HCT116 (cell line): ENCODE measurements around the gene PDE4D. TPM values are rescaled to one million over a fixed set of nuclear protein-coding genes. Genes with fewer than 3 reads are reported as not detected.

Source experiments
- ATAC-seq: fragments of 200-7000 bp; cut with Tn5 transposase; 2 replicates; pipeline ENCODE4 v1.9.1; 2020; ENCODE audit warnings: mild to moderate bottlenecking, moderate library complexity
- BruUV-seq: library from RNA; stranded (reverse); fragments of 400-500 nt; replicated peaks from 2 replicates; lab custom pipeline; 2021; lab: Mats Ljungman, UMichigan
- CTCF ChIA-PET: fragments of 300-600 bp; sonication (Branson Sonifier 250); formaldehyde crosslinking; loops from one replicate; lab custom pipeline; 2021; ENCODE audit warnings: antibody characterized with exemption; lab: Charles Lee
- POLR2A ChIA-PET: fragments of 300-600, 350-600 bp; sonication (Branson Sonifier 250); formaldehyde crosslinking; loops from one replicate; lab custom pipeline; 2021; ENCODE audit warnings: antibody characterized with exemption; lab: Charles Lee
- RAD21 ChIA-PET, 2 experiments: fragments of 300-600 bp; sonication (Branson Sonifier 250); formaldehyde crosslinking; loops; one replicate each; lab custom pipeline; 2023; ENCODE audit warnings: low total read pairs in 2 of 2; ENCODE audit not compliant: uncharacterized antibody in 2 of 2, unreplicated experiment in 2 of 2, low non-redundant PET in 1 of 2; lab: Charles Lee
- DNase-seq: peaks from one replicate; pipeline ENCODE4 v3.0.0-alpha.2; 2010; ENCODE audit warnings: low read depth, low spot score
- H2AFZ ChIP-seq: fragments of 200-600 bp; shearing (Covaris generic), sonication (generic); 2 replicates; pipeline ENCODE4 v1.6.1; 2017; ENCODE audit warnings: low read depth, mixed run types, mixed read lengths, antibody characterized with exemption, low read length; ENCODE audit not compliant: poor library complexity, severe bottlenecking
- H3K27ac ChIP-seq: 2 replicates; pipeline ENCODE4 v1.5.1; 2012; ENCODE audit warnings: low read depth, low read length
- H3K27me3 ChIP-seq: fragments of 200-600 bp; sonication (generic); 2 replicates; pipeline ENCODE4 v1.6.1; 2016; ENCODE audit warnings: mixed run types, low read length, mixed read lengths; ENCODE audit not compliant: insufficient read depth
- H3K36me3 ChIP-seq, 2 experiments: fragments of 200-500 bp in 1 of 2; fragments of 200-600 bp in 1 of 2; sonication (Bioruptor generic) in 1 of 2; sonication (generic) in 1 of 2; 2 replicates each; pipeline versions ENCODE4 v1.5.1 to v1.6.1; 2014 to 2016; ENCODE audit warnings: low read length in 2 of 2, inconsistent platforms in 1 of 2, mixed read lengths in 1 of 2, mixed run types in 1 of 2; ENCODE audit not compliant: insufficient read depth in 2 of 2, control insufficient read depth in 1 of 2
- H3K4me1 ChIP-seq, 2 experiments: fragments of 200-600 bp in 1 of 2; sonication (generic) in 1 of 2; 2 replicates each; pipeline versions ENCODE4 v1.5.1 to v1.6.1; 2012 to 2017; ENCODE audit warnings: low read length in 2 of 2, inconsistent platforms in 1 of 2, mild to moderate bottlenecking in 1 of 2, mixed read lengths in 1 of 2, mixed run types in 1 of 2, moderate library complexity in 1 of 2; ENCODE audit not compliant: insufficient read depth in 2 of 2, control insufficient read depth in 1 of 2
- H3K4me2 ChIP-seq: fragments of 200-600 bp; sonication (generic); 2 replicates; pipeline ENCODE4 v1.6.1; 2017; ENCODE audit warnings: mixed run types, low read length, mixed read lengths
- H3K4me3 ChIP-seq, 2 experiments: fragments of 200-600 bp in 1 of 2; sonication (generic) in 1 of 2; replicated peaks in 1 of 2; 2 replicates each; pipeline ENCODE4 v1.5.1; 2011 to 2016; ENCODE audit warnings: low read length in 2 of 2, control low read depth in 1 of 2, low read depth in 1 of 2, mild to moderate bottlenecking in 1 of 2, mixed read lengths in 1 of 2, mixed run types in 1 of 2
- H3K79me2 ChIP-seq: fragments of 200-600 bp; sonication (generic); 2 replicates; pipeline ENCODE4 v1.6.1; 2017; ENCODE audit warnings: mild to moderate bottlenecking, mixed run types, low read length, moderate library complexity, mixed read lengths; ENCODE audit not compliant: insufficient read depth
- H3K9ac ChIP-seq: fragments of 200-600 bp; sonication (generic); 2 replicates; pipeline ENCODE4 v1.6.1; 2016; ENCODE audit warnings: low read length, mixed read lengths
- H3K9me2 ChIP-seq: fragments of 200-600 bp; sonication (generic), shearing (Covaris generic); 2 replicates; pipeline ENCODE4 v1.6.1; 2017; ENCODE audit warnings: mixed run types, mild to moderate bottlenecking, moderate library complexity; ENCODE audit not compliant: insufficient read depth
- H3K9me3 ChIP-seq, 2 experiments: fragments of 200-500 bp in 1 of 2; fragments of 200-600 bp in 1 of 2; sonication (Bioruptor generic) in 1 of 2; sonication (generic) in 1 of 2; 2 replicates each; pipeline ENCODE4 v1.6.1; 2014 to 2017; ENCODE audit warnings: low read length in 2 of 2, mixed read lengths in 2 of 2, inconsistent platforms in 1 of 2, low read depth in 1 of 2, mild to moderate bottlenecking in 1 of 2, mixed run types in 1 of 2, moderate library complexity in 1 of 2; ENCODE audit not compliant: control insufficient read depth in 1 of 2, insufficient read depth in 1 of 2
- H4K20me1 ChIP-seq: fragments of 200-600 bp; sonication (generic), shearing (Covaris generic); 2 replicates; pipeline ENCODE4 v1.6.1; 2017; ENCODE audit warnings: mixed run types, mild to moderate bottlenecking, moderate library complexity; ENCODE audit not compliant: insufficient read depth
- CBX3 ChIP-seq: IDR thresholded peaks from 2 replicates; pipeline ENCODE4 v1.6.1; 2012; ENCODE audit warnings: low read depth
- CEBPB ChIP-seq: IDR thresholded peaks from 2 replicates; pipeline ENCODE4 v1.6.1; 2012; ENCODE audit warnings: low read depth
- EGR1 ChIP-seq: IDR thresholded peaks from 2 replicates; pipeline ENCODE4 v1.6.1; 2012; ENCODE audit warnings: low read depth
- FOSL1 ChIP-seq: IDR thresholded peaks from 2 replicates; pipeline ENCODE4 v1.6.1; 2012; ENCODE audit warnings: low read depth
- POLR2AphosphoS5 ChIP-seq: IDR thresholded peaks from 2 replicates; pipeline ENCODE4 v1.6.1; 2011; ENCODE audit warnings: mild to moderate bottlenecking, low read depth, low read length, moderate library complexity
- SP1 ChIP-seq: IDR thresholded peaks from 2 replicates; pipeline ENCODE4 v1.6.1; 2012; ENCODE audit warnings: low read depth
- SRF ChIP-seq: IDR thresholded peaks from 2 replicates; pipeline ENCODE4 v1.6.1; 2012; ENCODE audit warnings: low read depth
- TCF7L2 ChIP-seq: IDR thresholded peaks from 2 replicates; pipeline ENCODE4 v1.7.0; 2011; ENCODE audit warnings: borderline replicate concordance, inconsistent platforms; ENCODE audit not compliant: insufficient read depth, insufficient read length; ENCODE audit errors: extremely low read depth
- YY1 ChIP-seq: IDR thresholded peaks from 2 replicates; pipeline ENCODE4 v1.6.1; 2011; ENCODE audit warnings: low read length, low read depth, moderate library complexity, mild to moderate bottlenecking; ENCODE audit not compliant: insufficient replicate concordance; ENCODE audit errors: extremely low read depth
- intact Hi-C: fragments of 100-400 bp; cut with micrococcal nuclease; formaldehyde crosslinking; loops from 2 replicates; pipeline ENCODE4 v1.10.0; 2022
- total RNA-seq: library from RNA; stranded (reverse); gene quantifications from one replicate; pipeline ENCODE4 v1.2.1, GENCODE V29; 2021; ENCODE audit not compliant: unreplicated experiment
- TF ChIP-seq, protein P1 (sequence below): IDR thresholded peaks from 2 replicates; pipeline ENCODE4 v1.6.1; 2012
- TF ChIP-seq, protein P2 (sequence below): IDR thresholded peaks from 2 replicates; pipeline ENCODE4 v1.6.1; 2012; ENCODE audit warnings: low read depth

PDE4D gene
- total RNA-seq, 1 experiment from 2014 or later: 1.1 TPM

DNA sequence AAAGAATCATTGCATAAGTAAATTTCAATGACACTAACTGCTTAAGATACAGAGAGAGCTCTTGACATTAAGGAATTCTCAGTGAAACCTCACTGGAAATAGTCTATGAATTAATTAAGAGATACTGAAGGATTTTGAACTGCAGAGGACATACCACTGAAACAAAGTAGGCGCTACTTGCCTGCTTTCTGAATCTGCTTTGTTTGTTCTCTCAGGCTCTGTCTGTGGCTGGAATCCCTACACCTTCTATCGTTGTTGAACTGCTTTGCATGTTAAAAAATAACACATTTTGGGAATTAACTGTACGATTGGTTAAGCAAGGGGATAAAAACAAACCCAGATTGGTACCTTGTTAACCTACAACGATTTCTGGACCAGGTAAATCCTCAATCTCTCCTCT is 435.2 kb downstream of the PDE4D start:
- BruUV-seq: no TSS peak
- H3K9me3 ChIP-seq: no peaks in the 10 kb centered on the region
- H3K9me2 ChIP-seq: no peaks in the 10 kb centered on the region
- H3K4me3 ChIP-seq: no peak overlapping the region
- no peaks in the 10 kb centered on the region for H3K36me3 ChIP-seq
- ATAC-seq (no peak), DNase-seq (no peak)
- intact Hi-C loops: no loop called here
- no peak overlapping the region for H3K4me2 ChIP-seq
- H3K27me3 ChIP-seq: peaks cover 11% of the 10 kb centered on the region
- no peak overlapping the region for H2AFZ ChIP-seq
- no peaks in the 10 kb centered on the region for H3K79me2 ChIP-seq
- H3K9ac ChIP-seq: no peak overlapping the region
- POLR2A ChIA-PET: no interaction called here
- no peak for TF ChIP-seq SP1
- no peak for TF ChIP-seq SRF
- no peak for TF ChIP-seq POLR2AphosphoS5
- no peak for TF ChIP-seq YY1
- no peak for TF ChIP-seq FOSL1
- TF ChIP-seq, protein P1, sequence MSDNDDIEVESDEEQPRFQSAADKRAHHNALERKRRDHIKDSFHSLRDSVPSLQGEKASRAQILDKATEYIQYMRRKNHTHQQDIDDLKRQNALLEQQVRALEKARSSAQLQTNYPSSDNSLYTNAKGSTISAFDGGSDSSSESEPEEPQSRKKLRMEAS: no peak
- TF ChIP-seq EGR1: no peak
- no peak for TF ChIP-seq TCF7L2
- TF ChIP-seq, protein P2, sequence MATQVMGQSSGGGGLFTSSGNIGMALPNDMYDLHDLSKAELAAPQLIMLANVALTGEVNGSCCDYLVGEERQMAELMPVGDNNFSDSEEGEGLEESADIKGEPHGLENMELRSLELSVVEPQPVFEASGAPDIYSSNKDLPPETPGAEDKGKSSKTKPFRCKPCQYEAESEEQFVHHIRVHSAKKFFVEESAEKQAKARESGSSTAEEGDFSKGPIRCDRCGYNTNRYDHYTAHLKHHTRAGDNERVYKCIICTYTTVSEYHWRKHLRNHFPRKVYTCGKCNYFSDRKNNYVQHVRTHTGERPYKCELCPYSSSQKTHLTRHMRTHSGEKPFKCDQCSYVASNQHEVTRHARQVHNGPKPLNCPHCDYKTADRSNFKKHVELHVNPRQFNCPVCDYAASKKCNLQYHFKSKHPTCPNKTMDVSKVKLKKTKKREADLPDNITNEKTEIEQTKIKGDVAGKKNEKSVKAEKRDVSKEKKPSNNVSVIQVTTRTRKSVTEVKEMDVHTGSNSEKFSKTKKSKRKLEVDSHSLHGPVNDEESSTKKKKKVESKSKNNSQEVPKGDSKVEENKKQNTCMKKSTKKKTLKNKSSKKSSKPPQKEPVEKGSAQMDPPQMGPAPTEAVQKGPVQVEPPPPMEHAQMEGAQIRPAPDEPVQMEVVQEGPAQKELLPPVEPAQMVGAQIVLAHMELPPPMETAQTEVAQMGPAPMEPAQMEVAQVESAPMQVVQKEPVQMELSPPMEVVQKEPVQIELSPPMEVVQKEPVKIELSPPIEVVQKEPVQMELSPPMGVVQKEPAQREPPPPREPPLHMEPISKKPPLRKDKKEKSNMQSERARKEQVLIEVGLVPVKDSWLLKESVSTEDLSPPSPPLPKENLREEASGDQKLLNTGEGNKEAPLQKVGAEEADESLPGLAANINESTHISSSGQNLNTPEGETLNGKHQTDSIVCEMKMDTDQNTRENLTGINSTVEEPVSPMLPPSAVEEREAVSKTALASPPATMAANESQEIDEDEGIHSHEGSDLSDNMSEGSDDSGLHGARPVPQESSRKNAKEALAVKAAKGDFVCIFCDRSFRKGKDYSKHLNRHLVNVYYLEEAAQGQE: no peak
- TF ChIP-seq CEBPB: no peak
- TF ChIP-seq CBX3: no peak
- RAD21 ChIA-PET: no interaction called here
- H4K20me1 ChIP-seq: no peaks in the 10 kb centered on the region
- CTCF ChIA-PET: no interaction called here
- no peaks in the 10 kb centered on the region for H3K4me1 ChIP-seq
- H3K27ac ChIP-seq: no peak overlapping the region
